ENCODE measurements around the gene SMAD7.

DNA sequence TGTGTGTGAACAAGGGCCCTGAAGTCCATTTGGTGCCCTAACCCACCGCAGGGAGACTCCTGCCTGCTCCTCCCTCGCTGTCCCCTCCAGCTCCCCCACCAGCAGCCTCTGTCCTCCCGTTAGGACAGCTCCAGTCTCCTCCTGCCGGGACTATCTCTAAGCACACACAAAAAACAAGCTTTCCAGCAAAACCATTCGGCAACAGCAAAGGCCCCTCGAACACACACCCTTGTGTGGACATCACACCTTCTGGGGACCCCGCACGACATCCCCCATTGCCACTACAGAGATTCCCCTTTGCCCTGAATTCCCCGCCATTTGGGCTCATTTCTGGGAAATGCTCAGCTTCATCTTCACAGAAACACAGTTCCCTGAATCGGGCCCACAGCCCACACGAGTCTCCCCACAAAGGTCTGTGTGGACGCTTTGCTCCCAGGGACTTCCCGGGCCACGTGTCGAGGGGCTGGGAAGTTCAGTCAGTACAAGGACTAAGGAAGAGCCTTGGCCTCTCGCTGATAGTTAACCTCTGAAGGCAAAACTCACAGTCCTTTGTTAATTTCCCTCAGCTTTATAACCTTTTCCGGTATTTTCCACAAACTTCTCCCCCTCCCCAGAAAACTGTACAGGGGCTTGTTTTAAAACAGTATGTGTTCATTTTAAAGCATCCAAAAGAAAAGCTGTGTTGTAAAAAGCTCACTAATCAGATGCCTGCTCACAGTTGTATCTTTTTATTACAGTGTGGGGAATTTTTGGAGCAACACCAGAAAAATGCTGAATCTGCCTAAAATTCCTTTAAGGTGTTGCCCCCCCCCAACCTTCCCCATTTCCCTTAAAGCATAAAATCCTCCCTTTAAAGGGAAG is 25.9 kb downstream of the SMAD7 start:
- TF ChIP-seq POLR2A (IDR thresholded peaks at IDR 0.05), result no peak
- TF ChIP-seq, protein P1, sequence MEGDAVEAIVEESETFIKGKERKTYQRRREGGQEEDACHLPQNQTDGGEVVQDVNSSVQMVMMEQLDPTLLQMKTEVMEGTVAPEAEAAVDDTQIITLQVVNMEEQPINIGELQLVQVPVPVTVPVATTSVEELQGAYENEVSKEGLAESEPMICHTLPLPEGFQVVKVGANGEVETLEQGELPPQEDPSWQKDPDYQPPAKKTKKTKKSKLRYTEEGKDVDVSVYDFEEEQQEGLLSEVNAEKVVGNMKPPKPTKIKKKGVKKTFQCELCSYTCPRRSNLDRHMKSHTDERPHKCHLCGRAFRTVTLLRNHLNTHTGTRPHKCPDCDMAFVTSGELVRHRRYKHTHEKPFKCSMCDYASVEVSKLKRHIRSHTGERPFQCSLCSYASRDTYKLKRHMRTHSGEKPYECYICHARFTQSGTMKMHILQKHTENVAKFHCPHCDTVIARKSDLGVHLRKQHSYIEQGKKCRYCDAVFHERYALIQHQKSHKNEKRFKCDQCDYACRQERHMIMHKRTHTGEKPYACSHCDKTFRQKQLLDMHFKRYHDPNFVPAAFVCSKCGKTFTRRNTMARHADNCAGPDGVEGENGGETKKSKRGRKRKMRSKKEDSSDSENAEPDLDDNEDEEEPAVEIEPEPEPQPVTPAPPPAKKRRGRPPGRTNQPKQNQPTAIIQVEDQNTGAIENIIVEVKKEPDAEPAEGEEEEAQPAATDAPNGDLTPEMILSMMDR (IDR thresholded peaks at IDR 0.05), result no peak

Measured in lower leg skin (tissue), 3 donors.